K562 (cell line): ENCODE data around the gene KCNK7. TPM values are rescaled to one million over a fixed set of nuclear protein-coding genes. Genes with fewer than 3 reads are reported as not detected.

ENCODE experiments used
- CREM ChIP-seq: IDR thresholded peaks from 2 replicates; pipeline ENCODE4 v1.6.1; 2014; ENCODE audit warnings: antibody characterized with exemption, low read depth
- ETS2 ChIP-seq: IDR thresholded peaks from 2 replicates; pipeline ENCODE4 v1.6.1; 2016; ENCODE audit warnings: borderline replicate concordance, missing genetic modification characterization, mild to moderate bottlenecking, moderate library complexity, missing compliant biosample characterization; ENCODE audit not compliant: poor library complexity, severe bottlenecking
- FOXA1 ChIP-seq: fragments of 450-650 bp; IDR thresholded peaks from 2 replicates; pipeline ENCODE4 v1.6.1; 2016; ENCODE audit warnings: mild to moderate bottlenecking, borderline replicate concordance
- HDAC1 ChIP-seq, 2 experiments: fragments of 450-650 bp; IDR thresholded peaks; 2 replicates each; pipeline ENCODE4 v1.6.1; 2016 to 2017; ENCODE audit warnings: inconsistent platforms in 1 of 2, mild to moderate bottlenecking in 1 of 2, moderate library complexity in 1 of 2
- HDAC3 ChIP-seq: fragments of 450-650 bp; IDR thresholded peaks from 2 replicates; pipeline ENCODE4 v1.6.1; 2018; ENCODE audit warnings: borderline replicate concordance, mild to moderate bottlenecking, moderate library complexity; ENCODE audit not compliant: partially characterized antibody
- HMBOX1 ChIP-seq: sonication (generic); IDR thresholded peaks from 2 replicates; pipeline ENCODE4 v1.6.1; 2016
- HMG20B ChIP-seq: fragments of 250-450 bp; sonication (Bioruptor Pico); IDR thresholded peaks from 2 replicates; pipeline ENCODE4 v1.5.0; 2021; ENCODE audit warnings: mild to moderate bottlenecking
- HNRNPH1 ChIP-seq: fragments of 200-400 bp; formaldehyde crosslinking; optimal IDR thresholded peaks from 2 replicates; pipeline ENCODE3; 2017; ENCODE audit warnings: low read depth, mild to moderate bottlenecking, low read length, moderate library complexity
- JUND ChIP-seq, 2 experiments: IDR thresholded peaks; 2 replicates in 1 of 2; 3 replicates in 1 of 2; pipeline ENCODE4 v1.6.1; 2011; ENCODE audit warnings: borderline replicate concordance in 2 of 2, low read depth in 2 of 2, low read length in 2 of 2, improper control_type of control experiment in 1 of 2, missing biosample characterization in 1 of 2, missing genetic modification characterization in 1 of 2, missing genetic modification reagents in 1 of 2
- MBD2 ChIP-seq: sonication (generic); IDR thresholded peaks from 2 replicates; pipeline ENCODE4 v1.6.1; 2016; ENCODE audit warnings: low read depth, borderline replicate concordance
- MECOM ChIP-seq: fragments of 250-450 bp; sonication (Bioruptor Pico); IDR thresholded peaks from 2 replicates; pipeline ENCODE4 v1.8.0; 2022; ENCODE audit warnings: inconsistent platforms
- MYBL2 ChIP-seq, 2 experiments: fragments of 450-650 bp in 1 of 2; sonication (generic) in 1 of 2; formaldehyde crosslinking in 1 of 2; IDR thresholded peaks; 2 replicates each; pipeline versions ENCODE4 v1.6.1 to v1.8.1; 2017 to 2022; ENCODE audit warnings: borderline replicate concordance in 1 of 2, inconsistent platforms in 1 of 2, low read depth in 1 of 2, mild to moderate bottlenecking in 1 of 2, missing genetic modification reagents in 1 of 2, moderate library complexity in 1 of 2
- POLR2H ChIP-seq: IDR thresholded peaks from 2 replicates; pipeline ENCODE4 v1.6.1; 2016; ENCODE audit warnings: missing genetic modification characterization, low read depth, mild to moderate bottlenecking, control low read depth, missing compliant biosample characterization, moderate library complexity
- RBM25 ChIP-seq: fragments of 200-400 bp; formaldehyde crosslinking; IDR thresholded peaks from 2 replicates; pipeline ENCODE4 v1.6.1; 2018; ENCODE audit warnings: low read length, low read depth, moderate library complexity; ENCODE audit not compliant: severe bottlenecking
- SIRT6 ChIP-seq: IDR thresholded peaks from one replicate; pipeline ENCODE4 v1.6.1; 2012; ENCODE audit warnings: low read depth, mild to moderate bottlenecking, control low read depth, inconsistent platforms, low read length, moderate library complexity
- SP2 ChIP-seq: IDR thresholded peaks from 2 replicates; pipeline ENCODE4 v1.6.1; 2011; ENCODE audit warnings: mild to moderate bottlenecking, low read depth, low read length, moderate library complexity; ENCODE audit not compliant: poor library complexity, severe bottlenecking; ENCODE audit errors: extremely low read depth
- TGIF2 ChIP-seq: sonication (generic); formaldehyde crosslinking; IDR thresholded peaks from 2 replicates; pipeline ENCODE4 v1.8.1; 2022; ENCODE audit warnings: mild to moderate bottlenecking, missing genetic modification reagents, moderate library complexity
- TOE1 ChIP-seq, 2 experiments: fragments of 450-650 bp in 1 of 2; sonication (generic) in 1 of 2; formaldehyde crosslinking in 1 of 2; IDR thresholded peaks; 2 replicates each; pipeline versions ENCODE4 v1.7.1 to v1.8.0; 2016 to 2022; ENCODE audit warnings: borderline replicate concordance in 2 of 2, mild to moderate bottlenecking in 2 of 2, antibody characterized with exemption in 1 of 2, inconsistent platforms in 1 of 2, low read depth in 1 of 2, missing genetic modification reagents in 1 of 2, moderate library complexity in 1 of 2
- ZNF133 ChIP-seq: fragments of 250-450 bp; sonication (Bioruptor Pico); IDR thresholded peaks from 2 replicates; pipeline ENCODE4 v1.4.0; 2020; ENCODE audit warnings: mild to moderate bottlenecking
- ZNF583 ChIP-seq: fragments of 250-450 bp; sonication (Bioruptor Pico); IDR thresholded peaks from 2 replicates; pipeline ENCODE4 v1.4.0; 2020
- polyA plus RNA-seq, 8 experiments: library from polyadenylated mRNA; depleted of rRNA in 4 of 8; stranded (reverse) in 5 of 8; unstranded in 3 of 8; fragments of >200 nt; fragmentation: Nextera tagmentation in 2 of 8; fragmentation: Illumina TruSeq in 1 of 8; extraction: Ambion mirVana in 2 of 8; extraction: Trizol in 1 of 8; gene quantifications; 2 replicates each; pipeline versions ENCODE4 v1.2.1 to v1.2.3, GENCODE V29; 2011 to 2014; ENCODE audit warnings: inconsistent platforms in 1 of 8, missing spikeins in 1 of 8
- total RNA-seq, 7 experiments: library from RNA; depleted of rRNA in 6 of 7; stranded (reverse); fragments of >200 nt in 6 of 7; fragmentation: Illumina TruSeq in 2 of 7; extraction: Trizol in 2 of 7; gene quantifications; 2 replicates each; pipeline versions ENCODE4 v1.2.1 to v1.2.3, GENCODE V29; 2011 to 2021; ENCODE audit warnings: low replicate concordance in 1 of 7
- TF ChIP-seq, protein P1 (sequence below): fragments of 250-450 bp; sonication (Bioruptor Pico); IDR thresholded peaks from 2 replicates; pipeline ENCODE4 v1.4.0; 2020; ENCODE audit warnings: mild to moderate bottlenecking
- TF ChIP-seq, protein P2 (sequence below): fragments of 450-650 bp; formaldehyde crosslinking; IDR thresholded peaks from 2 replicates; pipeline ENCODE4 v1.4.0; 2022; ENCODE audit warnings: missing genetic modification characterization

Gene KCNK7
- total and polyA plus RNA-seq, 9 of the 15 experiments (the other 6 are each of a cell fraction or from before 2014, with no cell fraction given): 0.07 to 0.40 TPM; not detected in 7

DNA sequence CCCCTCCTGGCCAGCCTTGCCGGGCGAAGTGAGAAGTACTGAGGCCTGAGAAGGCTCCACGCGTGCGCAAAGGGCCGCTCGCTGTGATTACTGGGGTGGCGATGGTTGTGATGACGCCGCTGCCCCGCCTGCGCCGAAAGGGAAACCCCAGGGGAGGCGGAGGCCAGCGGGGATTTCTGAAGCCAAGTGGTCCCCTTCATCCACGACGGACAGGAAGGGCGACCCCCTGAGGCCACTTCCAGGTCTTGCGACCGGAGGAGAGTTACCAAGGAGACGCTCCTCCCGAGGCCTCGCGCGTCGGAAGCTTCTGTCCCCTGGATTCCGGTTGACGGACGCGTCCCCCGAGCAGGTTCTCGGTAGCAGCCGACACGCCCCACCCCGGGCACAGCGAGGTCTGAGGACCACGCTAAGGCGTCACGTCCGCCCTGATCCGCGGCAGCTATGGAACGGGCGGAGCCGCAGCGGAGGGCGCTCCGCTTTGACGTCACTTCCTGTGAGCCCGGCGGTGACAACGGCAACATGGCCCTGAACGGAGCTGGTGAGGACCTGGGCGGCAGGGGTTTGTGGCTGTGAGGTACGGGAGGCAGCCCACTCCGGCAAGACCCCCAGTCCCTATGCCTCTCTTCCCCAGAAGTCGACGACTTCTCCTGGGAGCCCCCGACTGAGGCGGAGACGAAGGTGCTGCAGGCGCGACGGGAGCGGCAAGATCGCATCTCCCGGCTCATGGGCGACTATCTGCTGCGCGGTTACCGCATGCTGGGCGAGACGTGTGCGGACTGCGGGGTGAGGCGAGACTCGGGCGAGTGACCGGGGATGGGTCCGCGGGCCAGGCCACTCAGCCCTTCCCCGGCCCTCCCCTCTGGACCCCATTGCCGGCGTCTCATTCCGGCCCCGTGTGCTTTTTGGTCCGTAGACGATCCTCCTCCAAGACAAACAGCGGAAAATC is 25.4 kb downstream of the KCNK7 start, which contains the start of gene ZNRD2 (continued):
- TF ChIP-seq SIRT6 (no peak), HMG20B (CRISPR knock-in tag) (no peak), TOE1 (IDR thresholded peaks at IDR 0.05; ENCODE audit: borderline replicate concordance) (peak; percentile 57; the same call in 1 of the 2 replicates), TOE1 (CRISPR knock-in tag; IDR thresholded peaks at IDR 0.05; ENCODE audit: borderline replicate concordance, low read depth) (0 out of 2 replicates have a peak, but pooled peaks have one; percentile 65), CREM (peak; percentile 99), ZNF583 (CRISPR knock-in tag) (no peak), ETS2 (tag) (no peak), HDAC3 (no peak), TGIF2 (CRISPR knock-in tag) (no peak), SP2 (no peak), MECOM (no peak), POLR2H (no peak), HNRNPH1 (no peak), MYBL2 (IDR thresholded peaks at IDR 0.05; ENCODE audit: low read depth) (no peak), MYBL2 (CRISPR knock-in tag; IDR thresholded peaks at IDR 0.05; ENCODE audit: borderline replicate concordance) (no peak), HDAC1 (IDR thresholded peaks at IDR 0.05) (peak in 1 of 2 experiments; percentile 97; a peak in 3 of 4 replicates), ZNF133 (no peak), FOXA1 (no peak), RBM25 (no peak), HMBOX1 (no peak), JUND (IDR thresholded peaks at IDR 0.05; ENCODE audit: borderline replicate concordance, low read depth, low read length) (peak; percentile 60; the same call in 1 of the 2 replicates), JUND (tag; IDR thresholded peaks at IDR 0.05; ENCODE audit: borderline replicate concordance, low read depth, low read length) (no peak; the same call in 2 of the 3 replicates), MBD2 (peak; percentile 83)
- TF ChIP-seq, protein P1, sequence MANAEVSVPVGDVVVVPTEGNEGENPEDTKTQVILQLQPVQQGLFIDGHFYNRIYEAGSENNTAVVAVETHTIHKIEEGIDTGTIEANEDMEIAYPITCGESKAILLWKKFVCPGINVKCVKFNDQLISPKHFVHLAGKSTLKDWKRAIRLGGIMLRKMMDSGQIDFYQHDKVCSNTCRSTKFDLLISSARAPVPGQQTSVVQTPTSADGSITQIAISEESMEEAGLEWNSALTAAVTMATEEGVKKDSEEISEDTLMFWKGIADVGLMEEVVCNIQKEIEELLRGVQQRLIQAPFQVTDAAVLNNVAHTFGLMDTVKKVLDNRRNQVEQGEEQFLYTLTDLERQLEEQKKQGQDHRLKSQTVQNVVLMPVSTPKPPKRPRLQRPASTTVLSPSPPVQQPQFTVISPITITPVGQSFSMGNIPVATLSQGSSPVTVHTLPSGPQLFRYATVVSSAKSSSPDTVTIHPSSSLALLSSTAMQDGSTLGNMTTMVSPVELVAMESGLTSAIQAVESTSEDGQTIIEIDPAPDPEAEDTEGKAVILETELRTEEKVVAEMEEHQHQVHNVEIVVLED (CRISPR knock-in tag): peak; percentile 84
- TF ChIP-seq, protein P2, sequence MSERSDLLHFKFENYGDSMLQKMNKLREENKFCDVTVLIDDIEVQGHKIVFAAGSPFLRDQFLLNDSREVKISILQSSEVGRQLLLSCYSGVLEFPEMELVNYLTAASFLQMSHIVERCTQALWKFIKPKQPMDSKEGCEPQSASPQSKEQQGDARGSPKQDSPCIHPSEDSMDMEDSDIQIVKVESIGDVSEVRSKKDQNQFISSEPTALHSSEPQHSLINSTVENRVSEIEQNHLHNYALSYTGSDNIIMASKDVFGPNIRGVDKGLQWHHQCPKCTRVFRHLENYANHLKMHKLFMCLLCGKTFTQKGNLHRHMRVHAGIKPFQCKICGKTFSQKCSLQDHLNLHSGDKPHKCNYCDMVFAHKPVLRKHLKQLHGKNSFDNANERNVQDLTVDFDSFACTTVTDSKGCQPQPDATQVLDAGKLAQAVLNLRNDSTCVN (CRISPR knock-in tag): 0 out of 2 replicates have a peak, but pooled peaks have one; percentile 32
